HG02970 (cell line): ENCODE results near the gene ZFYVE28.

Experiments
- ATAC-seq: cut with Tn5 transposase; IDR thresholded peaks from one replicate; pipeline ENCODE4 v1.9.1; 2021; ENCODE audit warnings: mild to moderate bottlenecking, moderate library complexity, moderate number of reproducible peaks; ENCODE audit not compliant: unreplicated experiment, low FRiP score

The ZFYVE28 gene

GRCh38 chr4:2335729-2336101 is 82.7 kb downstream of the ZFYVE28 start:
- no peak for ATAC-seq

GRCh38 chr4:2334826-2335728 is 83.4 kb downstream of the ZFYVE28 start:
- no peak for ATAC-seq

- no peak for ATAC-seq
Observed at GRCh38 chr4:2333916-2334644, 84.4 kb downstream of the ZFYVE28 start.

GRCh38 chr4:2333356-2333841 is 85.0 kb downstream of the ZFYVE28 start:
- ATAC-seq: no peak

- ATAC-seq: no peak
Observed at GRCh38 chr4:2332976-2333319, 85.5 kb downstream of the ZFYVE28 start.

GRCh38 chr4:2332201-2332975 is 86.1 kb downstream of the ZFYVE28 start:
- ATAC-seq: no peak

- ATAC-seq: no peak
Observed at GRCh38 chr4:2331519-2332200, 86.8 kb downstream of the ZFYVE28 start.

- ATAC-seq: no peak
Observed at GRCh38 chr4:2331043-2331420, 87.4 kb downstream of the ZFYVE28 start.

GRCh38 chr4:2330091-2331042 is 88.1 kb downstream of the ZFYVE28 start:
- no peak for ATAC-seq

GRCh38 chr4:2327579-2327978 is 90.9 kb downstream of the ZFYVE28 start:
- no peak for ATAC-seq

- no peak for ATAC-seq
Observed at GRCh38 chr4:2324891-2325290, 93.6 kb downstream of the ZFYVE28 start.

- ATAC-seq: no peak
Observed at GRCh38 chr4:2322841-2323240, 95.6 kb downstream of the ZFYVE28 start.

- no peak for ATAC-seq
Observed at GRCh38 chr4:2322227-2322626, 96.2 kb downstream of the ZFYVE28 start.

- no peak for ATAC-seq
Observed at GRCh38 chr4:2321279-2322196, 96.9 kb downstream of the ZFYVE28 start.

- ATAC-seq: no peak
Observed at GRCh38 chr4:2320746-2321145, 97.7 kb downstream of the ZFYVE28 start.

GRCh38 chr4:2320152-2320551 is 98.3 kb downstream of the ZFYVE28 start:
- no peak for ATAC-seq

- ATAC-seq: no peak
Observed at GRCh38 chr4:2318885-2319284, 99.6 kb downstream of the ZFYVE28 start.

- ATAC-seq: no peak
Observed at GRCh38 chr4:2318476-2318875, 100.0 kb downstream of the ZFYVE28 start.
